ENCODE data around the gene ITGB4. TPM values are rescaled to one million over a fixed set of nuclear protein-coding genes. Genes with fewer than 3 reads are reported as not detected.

Gene ITGB4
- total and polyA plus RNA-seq, 9 of the 15 experiments (the other 6 are each of a cell fraction or from before 2014, with no cell fraction given): 0.05 to 2.8 (median 0.76) TPM; not detected in 3

DNA sequence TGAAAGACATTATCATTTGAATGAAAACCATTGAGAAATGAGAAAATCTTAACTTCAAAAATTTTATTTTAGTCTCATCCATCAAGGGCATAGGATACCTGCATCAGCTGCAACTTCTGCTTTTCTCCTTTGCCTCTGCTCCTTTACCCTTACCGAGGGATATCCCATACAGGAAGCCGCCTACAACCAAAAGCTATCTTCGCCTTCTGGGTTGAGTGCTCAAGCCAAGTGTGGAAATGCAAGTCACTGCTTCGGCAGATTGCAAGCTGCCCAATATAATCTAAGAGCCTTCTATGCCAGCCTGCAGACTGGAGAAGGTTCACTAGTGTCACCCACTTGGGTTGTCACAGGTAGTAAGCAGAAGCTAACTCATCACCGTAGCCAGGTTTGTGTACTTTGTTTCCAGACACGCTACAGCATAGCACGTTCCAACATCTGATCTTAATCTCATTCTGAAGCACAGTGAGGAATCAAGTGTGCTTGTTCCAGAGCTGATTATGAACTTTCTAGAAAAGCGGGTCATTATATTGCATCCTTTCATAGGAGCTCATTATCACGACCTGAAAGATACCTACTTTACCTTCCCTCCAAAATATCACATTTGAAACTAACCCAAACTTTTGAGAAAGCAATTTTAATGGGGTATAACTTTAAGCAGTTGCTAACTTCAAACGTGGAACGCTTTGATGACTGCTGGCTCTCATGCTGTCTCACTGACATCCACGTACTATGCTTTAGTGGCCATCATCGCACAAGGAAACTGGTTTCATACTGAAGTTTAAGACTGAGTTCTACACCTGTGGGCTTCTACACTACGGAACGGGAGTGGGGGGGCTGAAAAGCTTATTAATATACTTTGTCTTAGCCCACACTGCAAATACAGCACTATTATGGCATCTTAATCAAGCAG, 55.4 kb downstream of the ITGB4 start (continued):
- TF ChIP-seq, protein P1, sequence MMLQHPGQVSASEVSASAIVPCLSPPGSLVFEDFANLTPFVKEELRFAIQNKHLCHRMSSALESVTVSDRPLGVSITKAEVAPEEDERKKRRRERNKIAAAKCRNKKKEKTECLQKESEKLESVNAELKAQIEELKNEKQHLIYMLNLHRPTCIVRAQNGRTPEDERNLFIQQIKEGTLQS (IDR thresholded peaks at IDR 0.05): no peak
- TF ChIP-seq, protein P1 (CRISPR knock-in tag; conservative IDR thresholded peaks at IDR 0.05): peak; percentile 69; the same call in 1 of the 2 replicates
- TF ChIP-seq, protein P2, sequence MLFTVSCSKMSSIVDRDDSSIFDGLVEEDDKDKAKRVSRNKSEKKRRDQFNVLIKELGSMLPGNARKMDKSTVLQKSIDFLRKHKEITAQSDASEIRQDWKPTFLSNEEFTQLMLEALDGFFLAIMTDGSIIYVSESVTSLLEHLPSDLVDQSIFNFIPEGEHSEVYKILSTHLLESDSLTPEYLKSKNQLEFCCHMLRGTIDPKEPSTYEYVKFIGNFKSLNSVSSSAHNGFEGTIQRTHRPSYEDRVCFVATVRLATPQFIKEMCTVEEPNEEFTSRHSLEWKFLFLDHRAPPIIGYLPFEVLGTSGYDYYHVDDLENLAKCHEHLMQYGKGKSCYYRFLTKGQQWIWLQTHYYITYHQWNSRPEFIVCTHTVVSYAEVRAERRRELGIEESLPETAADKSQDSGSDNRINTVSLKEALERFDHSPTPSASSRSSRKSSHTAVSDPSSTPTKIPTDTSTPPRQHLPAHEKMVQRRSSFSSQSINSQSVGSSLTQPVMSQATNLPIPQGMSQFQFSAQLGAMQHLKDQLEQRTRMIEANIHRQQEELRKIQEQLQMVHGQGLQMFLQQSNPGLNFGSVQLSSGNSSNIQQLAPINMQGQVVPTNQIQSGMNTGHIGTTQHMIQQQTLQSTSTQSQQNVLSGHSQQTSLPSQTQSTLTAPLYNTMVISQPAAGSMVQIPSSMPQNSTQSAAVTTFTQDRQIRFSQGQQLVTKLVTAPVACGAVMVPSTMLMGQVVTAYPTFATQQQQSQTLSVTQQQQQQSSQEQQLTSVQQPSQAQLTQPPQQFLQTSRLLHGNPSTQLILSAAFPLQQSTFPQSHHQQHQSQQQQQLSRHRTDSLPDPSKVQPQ (CRISPR knock-in tag; IDR thresholded peaks at IDR 0.05; ENCODE audit: borderline replicate concordance): no peak
- TF ChIP-seq GABPB2 (CRISPR knock-in tag; conservative IDR thresholded peaks at IDR 0.05) (peak; percentile 93; the same call in 1 of the 2 replicates), GABPA (tag; conservative IDR thresholded peaks at IDR 0.05; ENCODE audit: low read depth) (no peak), RB1 (IDR thresholded peaks at IDR 0.05; ENCODE audit: low read depth) (peak; percentile 38; the same call in 1 of the 2 replicates), POU5F1 (IDR thresholded peaks at IDR 0.05; ENCODE audit: borderline replicate concordance, low read depth, low read length, partially characterized antibody) (no peak), MAFG (tag; conservative IDR thresholded peaks at IDR 0.05) (peak; percentile 86), BACH1 (tag; IDR thresholded peaks at IDR 0.05) (no peak), SMAD3 (CRISPR knock-in tag; conservative IDR thresholded peaks at IDR 0.05) (peak; percentile 91), ZFP1 (CRISPR knock-in tag; IDR thresholded peaks at IDR 0.05) (peak; percentile 30; the same call in 1 of the 2 replicates), ZNF316 (IDR thresholded peaks at IDR 0.05) (peak; percentile 75), ASH1L (IDR thresholded peaks at IDR 0.05; ENCODE audit: borderline replicate concordance, low read depth, partially characterized antibody) (no peak), PCBP1 (IDR thresholded peaks at IDR 0.05; ENCODE audit: low read depth, low read length, poor library complexity, severe bottlenecking) (no peak), SLC30A9 (CRISPR knock-in tag; IDR thresholded peaks at IDR 0.05) (no peak), BDP1 (IDR thresholded peaks at IDR 0.05; ENCODE audit: insufficient read depth, insufficient read length) (no peak), SIX5 (IDR thresholded peaks at IDR 0.05; ENCODE audit: borderline replicate concordance in 1 of 2, insufficient read depth in 1 of 2, low read depth in 1 of 2, low read length in 2 of 2) (no peak), PCBP2 (IDR thresholded peaks at IDR 0.05; ENCODE audit: low read depth, low read length, poor library complexity, severe bottlenecking) (no peak), HIVEP1 (CRISPR knock-in tag; IDR thresholded peaks at IDR 0.05) (no peak), EGR1 (conservative IDR thresholded peaks at IDR 0.05) (no peak), ILF3 (IDR thresholded peaks at IDR 0.05; ENCODE audit: borderline replicate concordance) (peak; percentile 90; the same call in 1 of the 2 replicates)
- TF ChIP-seq, protein P3, sequence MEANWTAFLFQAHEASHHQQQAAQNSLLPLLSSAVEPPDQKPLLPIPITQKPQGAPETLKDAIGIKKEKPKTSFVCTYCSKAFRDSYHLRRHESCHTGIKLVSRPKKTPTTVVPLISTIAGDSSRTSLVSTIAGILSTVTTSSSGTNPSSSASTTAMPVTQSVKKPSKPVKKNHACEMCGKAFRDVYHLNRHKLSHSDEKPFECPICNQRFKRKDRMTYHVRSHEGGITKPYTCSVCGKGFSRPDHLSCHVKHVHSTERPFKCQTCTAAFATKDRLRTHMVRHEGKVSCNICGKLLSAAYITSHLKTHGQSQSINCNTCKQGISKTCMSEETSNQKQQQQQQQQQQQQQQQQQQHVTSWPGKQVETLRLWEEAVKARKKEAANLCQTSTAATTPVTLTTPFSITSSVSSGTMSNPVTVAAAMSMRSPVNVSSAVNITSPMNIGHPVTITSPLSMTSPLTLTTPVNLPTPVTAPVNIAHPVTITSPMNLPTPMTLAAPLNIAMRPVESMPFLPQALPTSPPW (CRISPR knock-in tag; IDR thresholded peaks at IDR 0.05): peak; percentile 42

Data from K562 (cell line).